CD4-positive, alpha-beta T cell treated with Interleukin-2 at 100 ng/mL for 4 hours (primary cell): Measurements from ENCODE around the gene PDLIM4.

Source experiments
- DNase-seq: peaks from one replicate; pipeline ENCODE4 v3.0.0-alpha.2; 2020; ENCODE audit warnings: low spot score

The PDLIM4 gene

GRCh38 chr5:132283423-132284043, 26.0 kb downstream of the PDLIM4 start:
- DNase-seq, result no peak

DNA sequence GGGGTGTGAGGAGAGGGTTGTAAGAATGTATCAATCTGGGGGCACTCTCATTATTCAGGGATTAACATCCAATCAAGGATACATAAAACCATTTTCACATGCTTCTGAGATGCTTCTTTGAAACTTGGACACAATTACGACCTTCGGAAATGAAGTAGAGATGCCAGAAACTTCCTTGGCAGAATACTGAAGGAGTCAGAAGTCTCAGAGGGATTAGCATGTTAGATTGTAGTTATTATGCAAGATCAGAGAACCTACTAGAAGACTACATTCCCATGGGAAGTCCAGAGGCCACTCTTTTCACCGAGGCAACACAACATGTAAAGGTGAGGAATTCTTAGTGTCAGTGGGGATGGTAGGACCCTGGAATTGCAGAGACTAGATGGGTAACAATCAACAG, 31.6 kb downstream of the PDLIM4 start:
- DNase-seq, result no peak

- DNase-seq, result no peak
Measured at GRCh38 chr5:132291026-132291425, 33.5 kb downstream of the PDLIM4 start.

GRCh38 chr5:132293066-132293991, 35.8 kb downstream of the PDLIM4 start:
- DNase-seq, result peak; percentile 42

GRCh38 chr5:132293992-132294727, 36.7 kb downstream of the PDLIM4 start, which contains the start of gene SLC22A4:
TSS of gene SLC22A4 (plus strand) at chr5:132294394. CDS start at chr5:132294617, 223 bp downstream.
- peak; percentile 60 for DNase-seq

- peak; percentile 76 for DNase-seq
Measured at GRCh38 chr5:132294728-132295504, 37.4 kb downstream of the PDLIM4 start.

GRCh38 chr5:132295505-132296411, 38.3 kb downstream of the PDLIM4 start:
- no peak for DNase-seq

GRCh38 chr5:132296412-132297016, 39.0 kb downstream of the PDLIM4 start:
- DNase-seq, result no peak

DNA sequence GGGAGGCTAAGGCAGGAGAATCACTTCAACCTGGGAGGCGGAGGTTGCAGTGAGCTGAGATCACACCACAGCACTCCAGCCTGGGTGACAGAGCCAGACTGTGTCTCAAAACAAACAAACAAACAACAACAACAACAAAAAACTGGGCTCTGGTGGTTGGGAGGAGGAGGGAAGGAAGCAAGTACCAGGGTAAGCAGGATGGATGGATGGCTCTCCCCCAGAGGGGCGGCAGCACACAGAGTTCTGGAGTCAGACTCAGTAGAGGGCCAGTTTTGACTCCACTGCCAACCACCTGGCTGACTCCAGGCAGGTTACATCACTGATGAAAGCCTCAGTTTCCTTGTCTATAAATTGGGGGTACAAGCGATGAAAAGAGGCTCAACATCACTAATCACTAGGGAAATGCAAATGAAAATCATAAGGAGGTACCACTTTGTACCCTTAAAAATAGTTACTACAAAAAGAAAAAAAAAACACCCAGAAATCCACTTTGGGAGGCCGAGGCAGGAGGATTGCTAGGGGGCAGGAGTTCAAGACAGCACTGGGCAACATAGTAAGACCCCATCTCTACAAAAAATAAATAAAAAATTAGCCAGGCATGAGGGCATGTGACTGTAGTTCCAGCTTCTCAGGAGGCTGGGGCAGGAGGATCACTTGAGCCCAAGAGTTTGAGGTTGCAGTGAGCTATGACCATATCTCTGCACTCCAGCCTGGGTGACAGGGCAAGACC, 39.9 kb downstream of the PDLIM4 start:
- DNase-seq, result no peak

- DNase-seq, result no peak
Measured at GRCh38 chr5:132298298-132299212, 41.1 kb downstream of the PDLIM4 start.

GRCh38 chr5:132299917-132300316, 42.4 kb downstream of the PDLIM4 start:
- DNase-seq, result no peak

GRCh38 chr5:132300577-132301343, 43.3 kb downstream of the PDLIM4 start:
- DNase-seq, result no peak

- DNase-seq, result no peak
Measured at GRCh38 chr5:132301344-132302271, 44.1 kb downstream of the PDLIM4 start.

- no peak for DNase-seq
Measured at GRCh38 chr5:132302413-132302812, 44.9 kb downstream of the PDLIM4 start.

- DNase-seq, result no peak
Measured at GRCh38 chr5:132303589-132303988, 46.1 kb downstream of the PDLIM4 start.

GRCh38 chr5:132305420-132305819, 47.9 kb downstream of the PDLIM4 start:
- DNase-seq, result no peak

DNA sequence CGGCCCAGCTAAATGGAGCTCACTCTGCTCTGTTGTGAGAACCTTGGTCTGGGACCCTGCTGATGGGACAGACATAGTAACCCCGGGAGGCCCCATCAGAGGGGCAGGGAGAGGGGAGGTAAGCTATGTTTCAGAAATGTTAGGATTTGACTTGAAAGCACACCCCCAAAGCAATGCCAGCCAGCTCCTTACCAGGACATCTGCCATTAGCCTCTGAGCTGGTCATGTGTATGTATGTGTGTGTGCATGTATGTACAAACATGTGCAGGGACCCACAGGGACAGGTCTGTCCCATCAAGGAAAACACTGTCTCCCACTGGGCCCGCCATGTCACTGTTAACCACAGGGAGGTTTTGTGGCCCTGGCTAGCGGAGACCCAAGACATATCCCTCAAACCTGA, 51.2 kb downstream of the PDLIM4 start:
- no peak for DNase-seq
